HG03558 (cell line): Measurements from ENCODE around the gene VAV2.

Experiments
- ATAC-seq: cut with Tn5 transposase; IDR thresholded peaks from one replicate; pipeline ENCODE4 v1.9.1; 2021; ENCODE audit warnings: moderate number of reproducible peaks; ENCODE audit not compliant: unreplicated experiment; ENCODE audit errors: extremely low read depth

Gene VAV2

GRCh38 chr9:133740911-133741310 is 251.2 kb downstream of the VAV2 start:
- ATAC-seq, result no peak

- no peak for ATAC-seq
These were observed 252.5 kb downstream of the VAV2 start for GRCh38 chr9:133739408-133740280.

GRCh38 chr9:133738640-133739225 is 253.4 kb downstream of the VAV2 start:
- no peak for ATAC-seq

- ATAC-seq, result no peak
These were observed 254.1 kb downstream of the VAV2 start, which contains the start of gene SARDH for GRCh38 chr9:133737774-133738639. SARDH (minus strand) TSS chr9:133738352; CDS start chr9:133734173, 4,179 bp downstream.

- ATAC-seq, result no peak
These were observed 254.9 kb downstream of the VAV2 start for GRCh38 chr9:133737071-133737773.

- ATAC-seq, result no peak
These were observed 256.2 kb downstream of the VAV2 start for GRCh38 chr9:133735931-133736330.

GRCh38 chr9:133735415-133735775 is 256.7 kb downstream of the VAV2 start:
- no peak for ATAC-seq

- no peak for ATAC-seq
These were observed 257.3 kb downstream of the VAV2 start for GRCh38 chr9:133734590-133735414.

- ATAC-seq, result no peak
These were observed 258.2 kb downstream of the VAV2 start for GRCh38 chr9:133733796-133734533.

GRCh38 chr9:133733421-133733795 is 258.7 kb downstream of the VAV2 start:
- ATAC-seq, result no peak

GRCh38 chr9:133732639-133733408 is 259.3 kb downstream of the VAV2 start:
- ATAC-seq, result no peak

- no peak for ATAC-seq
These were observed 260.1 kb downstream of the VAV2 start for GRCh38 chr9:133731876-133732638.

GRCh38 chr9:133730994-133731715 is 261.0 kb downstream of the VAV2 start:
- ATAC-seq, result no peak

GRCh38 chr9:133729617-133730281 is 262.4 kb downstream of the VAV2 start:
- no peak for ATAC-seq

GRCh38 chr9:133728856-133729616 is 263.1 kb downstream of the VAV2 start:
- no peak for ATAC-seq
